Stimulated activated CD8-positive, alpha-beta memory T cell treated with anti-CD3 and anti-CD28 coated beads, Interleukin-4, amount 100 ng/mL, for 4 hours (primary cell): ENCODE results near the gene LINC00305.

Source experiments
- DNase-seq, 2 donors: peaks; one replicate each; pipeline ENCODE4 v3.0.0-alpha.2; 2020; ENCODE audit warnings: low read depth in 2 of 2, low spot score in 1 of 2

LINC00305 gene

GRCh38 chr18:64148988-64149387 is at the start of gene LINC00305:
Gene LINC00305 (minus strand): TSS chr18:64149088.
- DNase-seq, result no peak

- no peak for DNase-seq
Measured at GRCh38 chr18:64191069-64191468, 42.2 kb upstream of the LINC00305 start.

- DNase-seq, result no peak
Measured at GRCh38 chr18:64185987-64186386, 37.1 kb upstream of the LINC00305 start.

GRCh38 chr18:64183665-64184064 is 34.8 kb upstream of the LINC00305 start:
- no peak for DNase-seq

GRCh38 chr18:64180617-64181016 is 31.7 kb upstream of the LINC00305 start:
- DNase-seq, result no peak

GRCh38 chr18:64180171-64180570 is 31.3 kb upstream of the LINC00305 start:
- no peak for DNase-seq

GRCh38 chr18:64179556-64180080 is 30.7 kb upstream of the LINC00305 start:
- DNase-seq, result no peak

- DNase-seq, result no peak
Measured at GRCh38 chr18:64178860-64179259, 30.0 kb upstream of the LINC00305 start.

GRCh38 chr18:64175432-64175831 is 26.5 kb upstream of the LINC00305 start:
- no peak for DNase-seq

GRCh38 chr18:64171576-64171975 is 22.7 kb upstream of the LINC00305 start:
- no peak for DNase-seq

GRCh38 chr18:64167408-64167925 is 18.6 kb upstream of the LINC00305 start:
- DNase-seq, result no peak

GRCh38 chr18:64165906-64166305 is 17.0 kb upstream of the LINC00305 start:
- DNase-seq, result no peak

- no peak for DNase-seq
Measured at GRCh38 chr18:64164883-64165282, 16.0 kb upstream of the LINC00305 start.

GRCh38 chr18:64149916-64150438 is 1.1 kb upstream of the LINC00305 start:
- DNase-seq, result no peak

GRCh38 chr18:64142904-64143303 is 6.0 kb downstream of the LINC00305 start:
- no peak for DNase-seq

GRCh38 chr18:64137914-64138313 is 11.0 kb downstream of the LINC00305 start:
- no peak for DNase-seq

GRCh38 chr18:64134044-64134747 is 14.7 kb downstream of the LINC00305 start:
- DNase-seq, result no peak

- no peak for DNase-seq
Measured at GRCh38 chr18:64132871-64133270, 16.0 kb downstream of the LINC00305 start.

- DNase-seq, result no peak
Measured at GRCh38 chr18:64131314-64131713, 17.6 kb downstream of the LINC00305 start.

GRCh38 chr18:64127172-64127571 is 21.7 kb downstream of the LINC00305 start:
- DNase-seq, result no peak

GRCh38 chr18:64119916-64120315 is 29.0 kb downstream of the LINC00305 start:
- DNase-seq, result no peak

- DNase-seq, result no peak
Measured at GRCh38 chr18:64118406-64118805, 30.5 kb downstream of the LINC00305 start.
